SK-N-SH treated with all-trans-retinoic acid at 6 μM for 48 hours (cell line): ENCODE measurements around the gene MAP3K2.
A peak's percentile ranks its signal among the peaks of the same experiment; 100 is the strongest.

ENCODE experiments used
- ATAC-seq: fragments of 200-7000 bp; cut with Tn5 transposase; 3 replicates; pipeline ENCODE4 v1.9.1; 2020; ENCODE audit warnings: mild to moderate bottlenecking, moderate library complexity
- ARNTL ChIP-seq: fragments of 450-650 bp; formaldehyde crosslinking; IDR thresholded peaks from 2 replicates; pipeline ENCODE4 v1.5.0; 2020; ENCODE audit warnings: low read depth, mild to moderate bottlenecking, moderate library complexity, borderline replicate concordance
- BACH2 ChIP-seq: fragments of 250-450 bp; sonication (Bioruptor Pico); IDR thresholded peaks from 2 replicates; pipeline ENCODE4 v1.9.0; 2021; ENCODE audit warnings: mild to moderate bottlenecking, borderline replicate concordance
- GLIS3 ChIP-seq: fragments of 250-450 bp; sonication (Bioruptor Pico); IDR thresholded peaks from 2 replicates; pipeline ENCODE4 v1.5.0; 2020; ENCODE audit warnings: mild to moderate bottlenecking, moderate library complexity
- OSR1 ChIP-seq: fragments of 250-450 bp; sonication (Bioruptor Pico); IDR thresholded peaks from 2 replicates; pipeline ENCODE4 v1.8.0; 2022; ENCODE audit warnings: moderate library complexity, mild to moderate bottlenecking, inconsistent platforms
- PPARA ChIP-seq: fragments of 250-450 bp; sonication (Bioruptor Pico); IDR thresholded peaks from 2 replicates; pipeline ENCODE4 v1.5.0; 2020; ENCODE audit warnings: mild to moderate bottlenecking, borderline replicate concordance
- SNAI2 ChIP-seq: fragments of 250-450 bp; sonication (Bioruptor Pico); IDR thresholded peaks from 2 replicates; pipeline ENCODE4 v1.5.0; 2020; ENCODE audit warnings: mild to moderate bottlenecking, moderate library complexity
- TCF4 ChIP-seq: fragments of 250-450 bp; sonication (Bioruptor Pico); IDR thresholded peaks from 2 replicates; pipeline ENCODE4 v1.8.0; 2021; ENCODE audit warnings: mild to moderate bottlenecking, moderate library complexity, borderline replicate concordance
- TOX ChIP-seq: fragments of 250-450 bp; sonication (Bioruptor Pico); IDR thresholded peaks from 2 replicates; pipeline ENCODE4 v1.8.0; 2021; ENCODE audit warnings: mild to moderate bottlenecking, moderate library complexity, borderline replicate concordance
- ZC3H10 ChIP-seq: fragments of 250-450 bp; sonication (Bioruptor Pico); IDR thresholded peaks from 2 replicates; pipeline ENCODE4 v1.5.1; 2021; ENCODE audit warnings: mild to moderate bottlenecking, moderate library complexity
- ZFP3 ChIP-seq: fragments of 250-450 bp; sonication (Bioruptor Pico); IDR thresholded peaks from 2 replicates; pipeline ENCODE4 v1.5.0; 2020; ENCODE audit warnings: mild to moderate bottlenecking, moderate library complexity
- ZFP30 ChIP-seq: fragments of 450-650 bp; formaldehyde crosslinking; IDR thresholded peaks from 2 replicates; pipeline ENCODE4 v1.5.0; 2022; ENCODE audit warnings: mild to moderate bottlenecking, moderate library complexity
- ZNF565 ChIP-seq: fragments of 450-650 bp; formaldehyde crosslinking; conservative IDR thresholded peaks from 2 replicates; pipeline ENCODE4 v1.5.0; 2020; ENCODE audit warnings: low read depth, mild to moderate bottlenecking, moderate library complexity
- ZNF70 ChIP-seq: fragments of 450-650 bp; formaldehyde crosslinking; IDR thresholded peaks from 2 replicates; pipeline ENCODE4 v1.5.0; 2020; ENCODE audit warnings: mild to moderate bottlenecking, moderate library complexity
- ZNF8 ChIP-seq: fragments of 450-650 bp; formaldehyde crosslinking; IDR thresholded peaks from 2 replicates; pipeline ENCODE4 v1.5.0; 2020; ENCODE audit warnings: mild to moderate bottlenecking, moderate library complexity
- TF ChIP-seq, protein P1 (sequence below): fragments of 250-450 bp; sonication (Bioruptor Pico); IDR thresholded peaks from 2 replicates; pipeline ENCODE4 v1.8.0; 2020; ENCODE audit warnings: mild to moderate bottlenecking, moderate library complexity, borderline replicate concordance
- TF ChIP-seq, protein P2 (sequence below): fragments of 250-450 bp; sonication (Bioruptor Pico); IDR thresholded peaks from 2 replicates; pipeline ENCODE4 v1.5.0; 2020; ENCODE audit warnings: mild to moderate bottlenecking, moderate library complexity
- TF ChIP-seq, protein P3 (sequence below): fragments of 250-450 bp; sonication (Bioruptor Pico); IDR thresholded peaks from 2 replicates; pipeline ENCODE4 v1.5.1; 2020; ENCODE audit warnings: low read depth, mild to moderate bottlenecking, moderate library complexity
- TF ChIP-seq, protein P4 (sequence below): fragments of 250-450 bp; sonication (Bioruptor Pico); IDR thresholded peaks from 2 replicates; pipeline ENCODE4 v1.8.0; 2021; ENCODE audit warnings: low read depth, mild to moderate bottlenecking, moderate library complexity, borderline replicate concordance

MAP3K2 gene

DNA sequence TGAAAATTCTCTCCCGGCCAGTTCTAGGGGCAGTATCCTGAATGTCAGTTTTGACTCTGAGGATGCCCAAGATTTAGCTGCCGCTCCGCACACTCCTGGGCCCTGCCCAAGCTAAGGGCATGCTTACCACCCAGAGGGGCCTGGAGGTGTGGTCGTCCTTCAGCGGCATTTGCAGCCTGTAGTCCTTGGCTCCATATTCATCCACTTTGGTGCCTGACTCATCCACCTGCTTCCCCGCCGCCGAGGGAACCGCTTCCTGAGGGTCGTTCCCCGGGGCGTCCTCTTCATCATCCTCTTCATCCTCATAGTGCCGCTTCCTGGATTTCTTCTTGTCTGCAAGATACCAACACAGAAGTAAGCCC, 94.4 kb downstream of the MAP3K2 start (continued):
- TF ChIP-seq, protein P1, sequence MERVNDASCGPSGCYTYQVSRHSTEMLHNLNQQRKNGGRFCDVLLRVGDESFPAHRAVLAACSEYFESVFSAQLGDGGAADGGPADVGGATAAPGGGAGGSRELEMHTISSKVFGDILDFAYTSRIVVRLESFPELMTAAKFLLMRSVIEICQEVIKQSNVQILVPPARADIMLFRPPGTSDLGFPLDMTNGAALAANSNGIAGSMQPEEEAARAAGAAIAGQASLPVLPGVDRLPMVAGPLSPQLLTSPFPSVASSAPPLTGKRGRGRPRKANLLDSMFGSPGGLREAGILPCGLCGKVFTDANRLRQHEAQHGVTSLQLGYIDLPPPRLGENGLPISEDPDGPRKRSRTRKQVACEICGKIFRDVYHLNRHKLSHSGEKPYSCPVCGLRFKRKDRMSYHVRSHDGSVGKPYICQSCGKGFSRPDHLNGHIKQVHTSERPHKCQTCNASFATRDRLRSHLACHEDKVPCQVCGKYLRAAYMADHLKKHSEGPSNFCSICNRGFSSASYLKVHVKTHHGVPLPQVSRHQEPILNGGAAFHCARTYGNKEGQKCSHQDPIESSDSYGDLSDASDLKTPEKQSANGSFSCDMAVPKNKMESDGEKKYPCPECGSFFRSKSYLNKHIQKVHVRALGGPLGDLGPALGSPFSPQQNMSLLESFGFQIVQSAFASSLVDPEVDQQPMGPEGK (CRISPR knock-in tag) = no peak
- TF ChIP-seq PPARA (CRISPR knock-in tag) (no peak), ZFP3 (CRISPR knock-in tag) (no peak), SNAI2 (no peak), GLIS3 (CRISPR knock-in tag) (no peak), ZNF565 (CRISPR knock-in tag) (no peak), ZC3H10 (CRISPR knock-in tag) (no peak)
- TF ChIP-seq, protein P2, sequence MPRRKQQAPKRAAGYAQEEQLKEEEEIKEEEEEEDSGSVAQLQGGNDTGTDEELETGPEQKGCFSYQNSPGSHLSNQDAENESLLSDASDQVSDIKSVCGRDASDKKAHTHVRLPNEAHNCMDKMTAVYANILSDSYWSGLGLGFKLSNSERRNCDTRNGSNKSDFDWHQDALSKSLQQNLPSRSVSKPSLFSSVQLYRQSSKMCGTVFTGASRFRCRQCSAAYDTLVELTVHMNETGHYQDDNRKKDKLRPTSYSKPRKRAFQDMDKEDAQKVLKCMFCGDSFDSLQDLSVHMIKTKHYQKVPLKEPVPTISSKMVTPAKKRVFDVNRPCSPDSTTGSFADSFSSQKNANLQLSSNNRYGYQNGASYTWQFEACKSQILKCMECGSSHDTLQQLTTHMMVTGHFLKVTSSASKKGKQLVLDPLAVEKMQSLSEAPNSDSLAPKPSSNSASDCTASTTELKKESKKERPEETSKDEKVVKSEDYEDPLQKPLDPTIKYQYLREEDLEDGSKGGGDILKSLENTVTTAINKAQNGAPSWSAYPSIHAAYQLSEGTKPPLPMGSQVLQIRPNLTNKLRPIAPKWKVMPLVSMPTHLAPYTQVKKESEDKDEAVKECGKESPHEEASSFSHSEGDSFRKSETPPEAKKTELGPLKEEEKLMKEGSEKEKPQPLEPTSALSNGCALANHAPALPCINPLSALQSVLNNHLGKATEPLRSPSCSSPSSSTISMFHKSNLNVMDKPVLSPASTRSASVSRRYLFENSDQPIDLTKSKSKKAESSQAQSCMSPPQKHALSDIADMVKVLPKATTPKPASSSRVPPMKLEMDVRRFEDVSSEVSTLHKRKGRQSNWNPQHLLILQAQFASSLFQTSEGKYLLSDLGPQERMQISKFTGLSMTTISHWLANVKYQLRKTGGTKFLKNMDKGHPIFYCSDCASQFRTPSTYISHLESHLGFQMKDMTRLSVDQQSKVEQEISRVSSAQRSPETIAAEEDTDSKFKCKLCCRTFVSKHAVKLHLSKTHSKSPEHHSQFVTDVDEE (CRISPR knock-in tag) = no peak
- TF ChIP-seq, all 23 proteins: peak for 0

DNA sequence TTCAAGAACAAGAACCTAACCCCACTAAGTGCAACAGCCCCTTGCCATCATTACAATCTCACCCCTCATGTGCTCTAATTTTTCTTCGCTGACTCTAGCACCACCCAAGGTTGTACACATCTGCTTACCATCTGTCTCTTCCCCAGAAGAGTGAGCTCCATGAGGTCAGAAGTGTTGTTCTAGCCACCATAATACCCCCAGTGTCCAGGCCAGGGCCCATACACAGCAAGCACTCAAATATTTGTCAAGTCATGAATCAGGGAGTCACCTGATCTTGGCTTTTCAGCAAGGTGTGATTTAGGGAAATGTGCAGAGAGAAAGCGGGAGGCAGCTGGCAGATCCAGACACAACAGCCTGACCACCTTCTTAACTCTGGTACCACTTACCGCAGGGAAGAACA, 99.5 kb downstream of the MAP3K2 start:
- no peak for ATAC-seq
- TF ChIP-seq SNAI2 (no peak), ZNF565 (CRISPR knock-in tag) (no peak), TOX (CRISPR knock-in tag) (no peak), ZC3H10 (CRISPR knock-in tag) (no peak), TCF4 (no peak), ZFP30 (no peak)
- TF ChIP-seq, protein P3, sequence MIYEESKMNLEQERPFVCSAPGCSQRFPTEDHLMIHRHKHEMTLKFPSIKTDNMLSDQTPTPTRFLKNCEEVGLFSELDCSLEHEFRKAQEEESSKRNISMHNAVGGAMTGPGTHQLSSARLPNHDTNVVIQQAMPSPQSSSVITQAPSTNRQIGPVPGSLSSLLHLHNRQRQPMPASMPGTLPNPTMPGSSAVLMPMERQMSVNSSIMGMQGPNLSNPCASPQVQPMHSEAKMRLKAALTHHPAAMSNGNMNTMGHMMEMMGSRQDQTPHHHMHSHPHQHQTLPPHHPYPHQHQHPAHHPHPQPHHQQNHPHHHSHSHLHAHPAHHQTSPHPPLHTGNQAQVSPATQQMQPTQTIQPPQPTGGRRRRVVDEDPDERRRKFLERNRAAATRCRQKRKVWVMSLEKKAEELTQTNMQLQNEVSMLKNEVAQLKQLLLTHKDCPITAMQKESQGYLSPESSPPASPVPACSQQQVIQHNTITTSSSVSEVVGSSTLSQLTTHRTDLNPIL = no peak
- TF ChIP-seq, protein P1 (CRISPR knock-in tag) = no peak
- TF ChIP-seq, all 23 proteins: peak for 0

DNA sequence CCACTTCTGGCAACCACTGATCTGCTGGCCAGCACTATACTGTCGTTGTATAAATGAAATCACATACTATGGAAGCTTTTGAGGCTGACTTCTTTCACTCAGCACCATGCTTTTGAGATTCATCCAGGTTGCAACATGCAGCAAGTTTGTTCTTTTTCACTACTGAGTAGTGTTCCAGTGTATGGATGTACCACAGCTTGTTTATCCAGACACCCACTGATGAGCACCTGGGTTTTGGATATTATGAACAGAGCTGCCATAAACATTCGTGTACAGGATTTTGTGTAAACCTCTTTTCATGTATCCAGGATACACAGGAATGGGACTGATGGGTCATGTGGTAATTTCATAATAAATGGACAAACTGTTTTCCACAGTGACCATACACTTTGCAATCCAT, 104.5 kb downstream of the MAP3K2 start:
- ATAC-seq = no peak
- no peak for TF ChIP-seq BACH2 (CRISPR knock-in tag)
- TF ChIP-seq, protein P3 = no peak
- peak; percentile 99 for TF ChIP-seq ZNF8
- 0 out of 2 replicates have a peak, but pooled peaks have one; percentile 20 for TF ChIP-seq ZNF70 (CRISPR knock-in tag)
- TF ChIP-seq, protein P4, sequence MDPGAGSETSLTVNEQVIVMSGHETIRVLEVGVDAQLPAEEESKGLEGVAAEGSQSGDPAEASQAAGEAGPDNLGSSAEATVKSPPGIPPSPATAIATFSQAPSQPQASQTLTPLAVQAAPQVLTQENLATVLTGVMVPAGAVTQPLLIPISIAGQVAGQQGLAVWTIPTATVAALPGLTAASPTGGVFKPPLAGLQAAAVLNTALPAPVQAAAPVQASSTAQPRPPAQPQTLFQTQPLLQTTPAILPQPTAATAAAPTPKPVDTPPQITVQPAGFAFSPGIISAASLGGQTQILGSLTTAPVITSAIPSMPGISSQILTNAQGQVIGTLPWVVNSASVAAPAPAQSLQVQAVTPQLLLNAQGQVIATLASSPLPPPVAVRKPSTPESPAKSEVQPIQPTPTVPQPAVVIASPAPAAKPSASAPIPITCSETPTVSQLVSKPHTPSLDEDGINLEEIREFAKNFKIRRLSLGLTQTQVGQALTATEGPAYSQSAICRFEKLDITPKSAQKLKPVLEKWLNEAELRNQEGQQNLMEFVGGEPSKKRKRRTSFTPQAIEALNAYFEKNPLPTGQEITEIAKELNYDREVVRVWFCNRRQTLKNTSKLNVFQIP = no peak
- no peak for TF ChIP-seq SNAI2

DNA sequence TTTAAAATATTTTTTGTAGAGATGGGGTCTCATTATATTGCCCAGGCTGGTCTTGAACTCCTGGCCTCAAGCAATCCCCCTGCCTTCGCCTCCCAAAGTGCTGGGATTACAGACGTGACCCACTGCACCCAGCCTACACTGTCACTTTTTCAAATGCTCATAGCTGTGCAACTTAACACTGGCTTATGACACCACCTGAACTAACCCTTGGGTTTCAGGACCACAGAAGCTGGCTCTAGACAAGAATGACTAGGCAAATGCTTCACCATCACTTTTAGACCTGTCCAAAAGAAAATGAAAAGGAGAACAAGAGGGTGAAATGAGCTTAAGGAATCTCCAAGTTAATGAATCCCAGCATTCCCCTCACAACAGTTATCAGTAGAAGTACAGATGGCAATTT, 107.1 kb downstream of the MAP3K2 start:
- no peak for ATAC-seq
- TF ChIP-seq OSR1 (CRISPR knock-in tag) (no peak), ZFP3 (CRISPR knock-in tag) (no peak), PPARA (CRISPR knock-in tag) (no peak), BACH2 (CRISPR knock-in tag) (no peak), ZC3H10 (CRISPR knock-in tag) (no peak), ARNTL (CRISPR knock-in tag) (no peak)
- TF ChIP-seq, protein P4 = no peak
- TF ChIP-seq, protein P2 (CRISPR knock-in tag) = no peak
- TF ChIP-seq, protein P3 = no peak
